Fibroblast of lung (primary cell): Measurements from ENCODE around the gene UAP1. TPM values are rescaled to one million over a fixed set of nuclear protein-coding genes. Genes with fewer than 3 reads are reported as not detected.

Experiments used
- DNase-seq, 2 donors: peaks; one replicate each; pipeline versions ENCODE4 v3.0.0 to v3.0.0-alpha.2; 2010; ENCODE audit warnings: low read depth in 2 of 2
- H2AFZ ChIP-seq: 2 replicates; pipeline ENCODE4 v1.5.1; 2012; ENCODE audit warnings: low read length, control low read depth, inconsistent platforms
- H3K27ac ChIP-seq: 2 replicates; pipeline ENCODE4 v1.5.1; 2011; ENCODE audit warnings: low read length, control low read depth; ENCODE audit not compliant: insufficient read depth
- H3K27me3 ChIP-seq: 2 replicates; pipeline ENCODE4 v1.5.1; 2011; ENCODE audit warnings: mild to moderate bottlenecking, low read length; ENCODE audit not compliant: control insufficient read depth, insufficient read depth
- H3K36me3 ChIP-seq: 2 replicates; pipeline ENCODE4 v1.5.1; 2011; ENCODE audit warnings: low read length; ENCODE audit not compliant: control insufficient read depth, insufficient read depth
- H3K4me1 ChIP-seq: 2 replicates; pipeline ENCODE4 v1.5.1; 2011; ENCODE audit warnings: low read length; ENCODE audit not compliant: control insufficient read depth, insufficient read depth; ENCODE audit errors: extremely low read depth
- H3K4me2 ChIP-seq: 2 replicates; pipeline ENCODE4 v1.5.1; 2011; ENCODE audit warnings: low read length, control low read depth; ENCODE audit not compliant: insufficient read depth; ENCODE audit errors: extremely low read depth
- H3K4me3 ChIP-seq, 4 experiments: fragments of 200-600 bp in 1 of 4; sonication (generic) in 1 of 4; replicated peaks in 1 of 4; 2 replicates each; pipeline ENCODE4 v1.5.1; 2011 to 2016; ENCODE audit warnings: low read length in 4 of 4, low read depth in 3 of 4, mild to moderate bottlenecking in 3 of 4, control low read depth in 2 of 4, inconsistent platforms in 1 of 4, mixed read lengths in 1 of 4; ENCODE audit not compliant: insufficient read depth in 1 of 4; ENCODE audit errors: control extremely low read depth in 1 of 4
- H3K79me2 ChIP-seq: 2 replicates; pipeline ENCODE4 v1.5.1; 2012; ENCODE audit warnings: mild to moderate bottlenecking, low read length, inconsistent platforms; ENCODE audit not compliant: control insufficient read depth, insufficient read depth
- H3K9ac ChIP-seq: 2 replicates; pipeline ENCODE4 v1.5.1; 2011; ENCODE audit warnings: mild to moderate bottlenecking, low read length, control low read depth; ENCODE audit not compliant: insufficient read depth
- H3K9me3 ChIP-seq: 2 replicates; pipeline ENCODE4 v1.5.1; 2012; ENCODE audit warnings: low read depth, low read length; ENCODE audit not compliant: control insufficient read depth, insufficient read depth
- H4K20me1 ChIP-seq: 2 replicates; pipeline ENCODE4 v1.5.1; 2011; ENCODE audit warnings: low read length; ENCODE audit not compliant: control insufficient read depth, insufficient read depth; ENCODE audit errors: extremely low read depth
- CTCF ChIP-seq, 2 donors: IDR thresholded peaks in 1 of 2; conservative IDR thresholded peaks in 1 of 2; 1 replicate in 1 of 2; 2 replicates in 1 of 2; pipeline ENCODE4 v1.5.1; 2011 to 2012; ENCODE audit warnings: low read length in 2 of 2, control low read depth in 1 of 2, inconsistent platforms in 1 of 2, low read depth in 1 of 2, mild to moderate bottlenecking in 1 of 2
- EZH2 ChIP-seq: IDR thresholded peaks from 2 replicates; pipeline ENCODE4 v1.5.1; 2012; ENCODE audit warnings: low read length, control low read depth, mild to moderate bottlenecking; ENCODE audit errors: missing control alignments
- polyA plus RNA-seq, 2 donors: library from polyadenylated mRNA; depleted of rRNA in 1 of 2; stranded (reverse) in 1 of 2; unstranded in 1 of 2; fragments of >200 nt; gene quantifications; 2 replicates each; pipeline ENCODE4 v1.2.1, GENCODE V29; 2011 to 2012; ENCODE audit warnings: missing spikeins in 1 of 2
- total RNA-seq: library from RNA; depleted of rRNA; stranded (reverse); fragments of >200 nt; gene quantifications from 2 replicates; pipeline ENCODE4 v1.2.1, GENCODE V29; 2014

The UAP1 gene
- total and polyA plus RNA-seq, 2 donors (not counting 1 experiment from before 2014, with no cell fraction given) = 81.9 to 108 TPM

- Histone ChIP-seq H3K27ac (no peak overlapping the region), H3K4me2 (no peak overlapping the region), H3K4me3 (no peak overlapping the region), H3K27me3 (no peaks in the 10 kb centered on the region), H3K36me3 (peaks cover 4% of the 10 kb centered on the region), H3K4me1 (peaks cover 3% of the 10 kb centered on the region), H3K9ac (no peak overlapping the region), H3K79me2 (peaks cover 85% of the 10 kb centered on the region), H3K9me3 (no peaks in the 10 kb centered on the region), H2AFZ (no peak overlapping the region), H4K20me1 (no peaks in the 10 kb centered on the region)
- DNase-seq = no peak
- no peak for TF ChIP-seq CTCF (conservative IDR thresholded peaks at IDR 0.05 in 1 of 2, IDR thresholded peaks at IDR 0.05 in 1 of 2; ENCODE audit: low read depth in 1 of 2, low read length in 2 of 2)
- no peak for TF ChIP-seq EZH2
Measured at GRCh38 chr1:162565460-162565859, 3.9 kb downstream of the UAP1 start.

- Histone ChIP-seq H3K79me2 (peaks cover 93% of the 10 kb centered on the region), H3K4me3 (no peak overlapping the region), H3K9me3 (no peaks in the 10 kb centered on the region), H3K27ac (no peak overlapping the region), H3K27me3 (no peaks in the 10 kb centered on the region), H3K36me3 (peaks cover 4% of the 10 kb centered on the region), H3K9ac (no peak overlapping the region), H3K4me1 (no peaks in the 10 kb centered on the region), H2AFZ (no peak overlapping the region), H4K20me1 (no peaks in the 10 kb centered on the region), H3K4me2 (no peak overlapping the region)
- DNase-seq = no peak
- TF ChIP-seq CTCF (conservative IDR thresholded peaks at IDR 0.05 in 1 of 2, IDR thresholded peaks at IDR 0.05 in 1 of 2; ENCODE audit: low read depth in 1 of 2, low read length in 2 of 2) (no peak), EZH2 (no peak)
Measured at GRCh38 chr1:162566870-162567269, 5.3 kb downstream of the UAP1 start.

- Histone ChIP-seq H2AFZ (no peak overlapping the region), H3K27me3 (no peaks in the 10 kb centered on the region), H3K4me2 (no peak overlapping the region), H3K79me2 (peaks cover 93% of the 10 kb centered on the region), H3K4me1 (no peaks in the 10 kb centered on the region), H3K27ac (no peak overlapping the region), H3K4me3 (no peak overlapping the region), H3K36me3 (peaks cover 4% of the 10 kb centered on the region), H3K9me3 (no peaks in the 10 kb centered on the region), H4K20me1 (no peaks in the 10 kb centered on the region), H3K9ac (no peak overlapping the region)
- TF ChIP-seq CTCF (conservative IDR thresholded peaks at IDR 0.05 in 1 of 2, IDR thresholded peaks at IDR 0.05 in 1 of 2; ENCODE audit: low read depth in 1 of 2, low read length in 2 of 2) (no peak), EZH2 (no peak)
- no peak for DNase-seq
Measured at GRCh38 chr1:162568802-162569201, 7.3 kb downstream of the UAP1 start.
